Cerebellar nuclear complex (tissue), 1 donor: ENCODE data around the gene GRK5.
"Not testable (repeated sequence)": the region's sequence is repeated elsewhere in the genome, so short reads cannot be mapped to it uniquely, and the experiment has no call there.

ENCODE experiments used
- DNase-seq, 2 experiments: peaks; one replicate each; lab custom pipeline; 2025; lab: John Stamatoyannopoulos, UW

GRK5 gene

GRCh38 chr10:119222537-119222936 is 15.2 kb downstream of the GRK5 start:
- DNase-seq: no peak

- DNase-seq: no peak
Observed at GRCh38 chr10:119222966-119223386, 15.6 kb downstream of the GRK5 start.

- no peak for DNase-seq
Observed at GRCh38 chr10:119225083-119225658, 17.8 kb downstream of the GRK5 start.

DNA sequence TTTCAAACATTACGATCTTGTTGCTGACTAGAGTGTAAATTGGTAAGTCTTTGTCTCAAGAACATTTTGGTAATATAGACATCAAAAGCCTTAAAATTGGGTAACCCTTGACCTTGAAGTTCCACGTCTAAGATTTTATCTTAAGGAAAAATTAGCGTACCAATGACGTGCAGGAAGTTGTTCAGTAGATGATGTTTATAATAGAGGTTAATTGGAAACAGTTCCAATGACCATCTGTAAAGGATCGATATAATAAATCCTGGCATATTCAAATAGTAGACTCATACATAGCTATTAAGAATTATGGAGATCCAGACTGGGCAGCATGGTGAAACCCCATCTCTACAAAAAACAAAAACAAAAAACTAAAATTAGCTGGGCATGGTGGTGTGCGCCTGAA is 20.5 kb downstream of the GRK5 start:
- DNase-seq: no peak

DNA sequence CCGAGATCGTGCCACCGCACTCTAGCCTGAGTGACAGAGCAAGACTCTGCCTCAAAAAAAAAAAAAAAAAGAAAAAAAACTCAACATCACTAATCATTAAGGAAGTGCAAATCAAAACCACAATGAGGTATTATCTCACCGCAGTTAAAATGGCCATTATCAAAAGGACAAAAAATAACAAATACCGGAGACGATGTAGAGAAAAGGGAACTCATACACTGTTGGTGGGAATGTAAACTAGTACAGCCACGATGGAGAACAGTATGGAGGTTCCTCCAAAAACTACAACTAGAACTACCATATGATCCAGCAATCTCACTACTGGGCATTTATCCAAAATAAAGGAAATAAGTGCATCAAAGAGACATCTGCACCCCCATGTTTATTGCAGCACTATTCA is 24.3 kb downstream of the GRK5 start:
- no peak for DNase-seq

- not testable (repeated sequence) for DNase-seq
Observed at GRCh38 chr10:119232439-119232838, 25.1 kb downstream of the GRK5 start.

DNA sequence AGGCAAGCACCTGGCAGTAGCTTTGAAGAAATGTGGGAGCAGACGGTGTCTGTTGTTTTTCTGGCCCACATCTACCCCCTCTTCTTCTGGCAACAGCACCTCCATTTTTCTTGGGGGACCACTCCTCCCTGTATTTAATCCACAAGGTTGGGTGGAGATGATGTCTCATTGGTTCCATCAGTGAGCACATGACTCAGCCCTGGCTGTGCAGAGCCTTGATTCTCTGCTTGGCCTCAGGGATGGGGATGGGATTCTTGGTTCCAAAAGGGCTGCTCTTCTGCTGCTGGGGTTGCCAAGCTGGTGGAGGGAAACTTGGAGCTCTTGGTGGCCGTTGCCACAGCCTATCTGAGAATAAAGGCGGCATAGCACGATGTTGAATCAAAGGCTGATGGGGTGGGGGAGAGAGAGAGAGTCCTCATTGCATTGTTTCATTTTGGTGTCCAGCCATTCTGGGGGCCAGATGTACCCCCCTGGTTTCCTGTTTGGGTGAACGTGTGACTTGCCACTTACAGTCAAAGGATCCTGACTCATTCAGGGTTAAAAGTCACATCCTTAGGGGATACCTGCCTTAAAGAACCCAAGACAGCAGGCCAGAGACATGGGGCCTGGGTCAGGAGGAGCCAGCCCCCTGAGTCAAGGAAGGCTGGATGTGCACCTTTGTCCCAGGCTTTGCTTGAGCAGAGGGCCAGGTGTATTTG is 25.9 kb downstream of the GRK5 start:
- no peak for DNase-seq

- no peak for DNase-seq
Observed at GRCh38 chr10:119233821-119234220, 26.4 kb downstream of the GRK5 start.

DNA sequence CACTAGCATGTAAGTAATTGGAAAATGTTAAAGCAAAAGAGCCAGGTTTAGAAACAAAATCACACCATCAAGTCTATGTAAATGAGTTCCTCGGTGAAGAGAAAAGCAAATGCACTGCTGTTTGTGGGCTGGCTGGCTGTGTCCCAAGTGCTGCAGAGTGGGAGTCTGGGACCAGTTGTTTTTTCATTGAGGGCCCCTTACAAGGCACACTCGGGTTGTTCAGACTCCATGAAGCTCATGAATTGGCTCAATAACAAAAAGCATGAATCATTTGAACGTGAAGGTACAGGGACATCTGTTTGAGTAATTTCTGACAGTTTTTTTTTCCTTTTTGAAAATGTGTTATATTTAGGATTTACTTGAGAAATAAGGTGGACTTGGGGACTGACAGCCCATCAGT is 28.0 kb downstream of the GRK5 start:
- no peak for DNase-seq

- DNase-seq: no peak
Observed at GRCh38 chr10:119237722-119238436, 30.5 kb downstream of the GRK5 start.

DNA sequence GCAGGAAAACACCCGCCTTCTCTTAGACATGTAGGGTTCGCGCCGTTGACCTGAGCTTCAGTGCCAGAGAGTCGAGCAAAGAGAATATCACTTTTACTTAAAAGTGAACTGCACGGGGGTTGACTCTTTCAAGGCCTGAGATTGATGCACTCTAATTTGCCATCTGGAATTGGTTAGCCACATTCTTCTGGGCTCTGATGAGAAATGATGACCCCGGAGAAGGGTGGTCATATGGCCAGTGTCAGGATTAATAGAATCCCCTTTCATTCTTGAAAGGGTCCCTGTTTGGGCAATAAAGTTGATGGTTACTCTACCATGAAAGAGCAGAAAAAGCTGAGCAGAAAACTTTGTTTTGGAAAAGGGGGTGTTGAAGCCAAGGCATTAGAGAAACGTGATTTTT is 31.2 kb downstream of the GRK5 start:
- no peak for DNase-seq

DNA sequence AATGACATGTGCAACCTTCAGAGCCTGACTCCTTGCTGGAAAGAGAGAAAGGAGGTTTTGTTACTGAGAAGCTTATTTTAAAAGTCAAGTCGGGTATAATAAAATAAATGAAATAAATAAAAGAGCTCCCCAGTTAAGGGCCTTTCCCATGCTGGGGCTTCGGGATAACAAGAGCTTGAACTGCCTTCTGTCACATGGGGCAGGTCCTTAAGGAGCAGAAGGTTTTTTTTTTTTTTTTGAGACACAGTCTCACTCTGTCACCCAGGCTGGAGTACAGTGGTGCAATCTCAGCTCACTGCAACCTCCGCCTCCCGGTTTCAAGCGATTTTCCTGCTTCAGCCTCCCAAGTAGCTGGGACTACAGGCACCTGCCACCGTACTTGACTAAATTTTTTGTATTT is 31.6 kb downstream of the GRK5 start:
- DNase-seq: not testable (repeated sequence)

GRCh38 chr10:119239630-119240029 is 32.3 kb downstream of the GRK5 start:
- DNase-seq: not testable (repeated sequence)

DNA sequence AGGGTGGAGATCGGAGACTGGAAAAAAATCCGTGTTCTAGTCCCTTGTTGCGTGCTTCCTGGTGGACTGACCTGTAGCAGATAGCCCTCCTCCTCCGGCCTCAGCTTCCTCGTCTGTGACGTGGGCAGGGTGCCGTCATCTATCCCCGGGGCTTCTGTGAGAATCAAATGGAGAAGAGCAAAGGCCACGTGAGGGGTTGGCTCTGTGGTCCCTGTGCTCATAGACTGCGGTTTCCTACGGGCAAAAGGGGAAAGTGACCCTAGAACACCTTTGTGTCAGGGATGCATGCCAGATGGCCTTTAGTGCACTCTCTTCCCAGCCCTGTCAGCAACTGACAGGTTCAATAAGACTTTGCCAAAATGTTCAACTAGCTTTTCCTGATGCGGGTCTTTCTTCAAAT is 33.7 kb downstream of the GRK5 start:
- no peak for DNase-seq

GRCh38 chr10:119242186-119242585 is 34.8 kb downstream of the GRK5 start:
- no peak for DNase-seq

DNA sequence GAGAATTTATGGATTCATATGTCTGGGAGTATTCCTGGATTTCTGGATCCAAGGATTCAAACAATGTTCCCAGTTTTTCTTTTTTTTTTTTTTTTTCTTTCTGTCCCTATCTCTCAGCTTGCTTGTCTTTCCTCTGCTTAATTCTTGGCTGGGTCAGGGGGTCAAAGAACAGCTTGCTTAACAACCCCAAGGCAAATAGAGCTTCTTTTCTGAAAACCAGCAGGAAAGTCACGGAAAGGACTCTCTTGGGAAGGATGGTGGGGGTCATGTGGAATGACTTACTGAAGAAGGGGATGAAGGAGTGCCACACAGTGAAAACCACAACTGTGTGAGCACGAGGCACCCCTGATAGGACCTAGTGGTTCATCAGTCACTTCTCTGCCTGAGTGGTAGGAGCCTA is 36.1 kb downstream of the GRK5 start:
- no peak for DNase-seq

- no peak for DNase-seq
Observed at GRCh38 chr10:119243967-119244366, 36.6 kb downstream of the GRK5 start.

- no peak for DNase-seq
Observed at GRCh38 chr10:119245272-119245671, 37.9 kb downstream of the GRK5 start.

DNA sequence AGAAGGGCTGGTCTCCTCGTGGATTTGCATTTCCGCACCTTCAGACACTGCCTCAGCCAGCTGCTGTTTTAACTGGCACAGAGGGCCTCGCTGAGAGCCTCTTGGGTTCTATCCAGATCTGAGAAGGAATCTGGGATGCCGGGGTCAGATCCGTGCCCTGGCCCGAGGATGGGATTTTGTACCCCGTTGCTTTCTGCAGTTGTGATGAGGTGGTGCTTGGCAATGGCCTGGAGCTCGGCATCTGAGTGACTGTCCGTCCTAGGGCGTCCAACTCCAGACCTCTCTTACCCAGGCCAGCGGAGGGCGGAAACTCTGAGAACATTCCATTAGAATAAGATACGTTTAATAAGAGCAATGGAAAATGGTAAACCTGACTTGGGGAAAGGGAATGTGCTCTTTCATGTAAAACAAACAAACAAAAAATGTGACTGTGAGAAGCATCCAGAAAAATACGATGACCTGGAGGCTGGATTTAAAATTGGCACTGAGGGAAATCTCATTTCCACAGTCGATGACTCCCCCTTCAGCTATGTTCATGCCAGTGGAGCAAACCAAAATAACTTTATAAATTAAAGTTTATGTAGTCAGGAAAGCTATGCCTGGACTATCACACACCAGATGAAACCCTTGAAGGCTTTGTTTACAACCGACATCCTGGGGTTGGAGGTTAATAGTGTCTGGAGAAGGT is 39.6 kb downstream of the GRK5 start:
- DNase-seq: no peak

DNA sequence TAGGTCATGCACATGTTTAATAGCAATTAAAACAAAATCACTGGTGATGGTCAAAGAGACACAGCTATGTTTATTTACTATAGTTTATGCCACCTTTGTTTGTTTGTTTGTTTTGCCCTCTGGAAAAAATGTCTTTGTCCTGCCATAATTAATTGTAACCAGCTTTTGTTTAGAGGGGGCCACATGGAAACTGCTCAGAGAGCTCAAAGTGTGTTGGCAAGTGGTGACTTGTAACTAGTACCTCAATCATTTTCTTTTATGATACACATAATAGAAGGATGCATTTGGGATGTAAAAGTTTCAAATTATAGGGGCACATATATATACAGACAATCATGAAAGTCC is 40.2 kb downstream of the GRK5 start:
- no peak for DNase-seq

DNA sequence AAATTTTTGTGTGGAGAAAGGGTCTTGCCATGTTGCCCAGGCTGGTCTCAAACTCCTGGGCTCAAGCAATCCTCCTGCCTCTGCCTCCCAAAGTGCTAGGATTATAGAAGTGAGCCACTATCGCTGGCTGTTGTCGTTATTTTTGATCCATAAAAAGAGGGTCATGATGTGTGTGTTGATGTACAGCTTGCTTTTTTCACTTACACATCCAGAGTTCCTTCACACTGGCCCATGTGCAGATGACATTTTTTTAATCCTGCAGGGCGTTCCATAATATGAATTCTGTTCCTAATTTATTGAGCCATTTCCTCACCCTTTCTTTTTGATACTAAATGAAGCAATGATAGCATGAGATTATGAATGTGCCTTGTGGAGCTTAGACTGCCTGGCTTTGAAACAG is 40.8 kb downstream of the GRK5 start:
- no peak for DNase-seq

GRCh38 chr10:119248681-119249080 is 41.3 kb downstream of the GRK5 start:
- no peak for DNase-seq
